GM23338 (cell line): ENCODE data around the gene FBXO28. TPM values are rescaled to one million over a fixed set of nuclear protein-coding genes. Genes with fewer than 3 reads are reported as not detected.

Experiments used
- ATAC-seq: fragments of 200-7000 bp; cut with Tn5 transposase; 3 replicates; pipeline ENCODE4 v1.9.1; 2020
- DNase-seq: peaks from one replicate; pipeline ENCODE4 v3.0.0-alpha.2; 2015; ENCODE audit warnings: low spot score
- H2AFZ ChIP-seq: fragments of 200-600 bp; sonication (generic); 2 replicates; pipeline ENCODE4 v1.8.0; 2016; ENCODE audit warnings: antibody characterized with exemption, mild to moderate bottlenecking, moderate library complexity
- H3F3A ChIP-seq: fragments of 200-600 bp; sonication (generic); replicated peaks from 2 replicates; pipeline ENCODE4 v1.8.0; 2017; ENCODE audit warnings: antibody characterized with exemption, mixed run types, low read depth
- H3K27ac ChIP-seq: fragments of 200-600 bp; sonication (generic); 2 replicates; pipeline ENCODE4 v1.6.1; 2016; ENCODE audit warnings: low read depth
- H3K27me3 ChIP-seq: fragments of 200-600 bp; sonication (generic); 2 replicates; pipeline ENCODE4 v1.8.0; 2016; ENCODE audit warnings: mild to moderate bottlenecking, mixed run types, moderate library complexity; ENCODE audit not compliant: insufficient read depth
- H3K36me3 ChIP-seq: fragments of 200-600 bp; sonication (generic); 2 replicates; pipeline ENCODE4 v1.8.0; 2016; ENCODE audit warnings: mild to moderate bottlenecking; ENCODE audit not compliant: insufficient read depth
- H3K4me1 ChIP-seq: fragments of 200-600 bp; sonication (generic); 2 replicates; pipeline ENCODE4 v1.8.0; 2016; ENCODE audit warnings: mild to moderate bottlenecking, moderate library complexity; ENCODE audit not compliant: insufficient read depth
- H3K4me2 ChIP-seq: fragments of 200-600 bp; sonication (generic); 2 replicates; pipeline ENCODE4 v1.7.1; 2017; ENCODE audit warnings: mixed run types
- H3K4me3 ChIP-seq: fragments of 200-600 bp; sonication (generic); 2 replicates; pipeline ENCODE4 v1.6.1; 2016; ENCODE audit warnings: mixed run types
- H3K79me2 ChIP-seq: fragments of 200-600 bp; sonication (generic); replicated peaks from 2 replicates; pipeline ENCODE4 v1.8.0; 2017; ENCODE audit warnings: mild to moderate bottlenecking; ENCODE audit not compliant: insufficient read depth
- H3K9me2 ChIP-seq: fragments of 200-600 bp; sonication (generic); 2 replicates; pipeline ENCODE4 v1.8.0; 2017; ENCODE audit not compliant: insufficient read depth
- H4K20me1 ChIP-seq: fragments of 200-600 bp; sonication (generic); replicated peaks from 2 replicates; pipeline ENCODE4 v1.8.0; 2017; ENCODE audit warnings: mild to moderate bottlenecking; ENCODE audit not compliant: insufficient read depth
- H3K27ac Mint-ChIP-seq: 2 replicates; pipeline ENCODE4 v1.8.0; 2020; ENCODE audit warnings: inconsistent platforms, mild to moderate bottlenecking, moderate library complexity, mixed read lengths
- H3K27me3 Mint-ChIP-seq: 3 replicates; pipeline ENCODE4 v1.8.0; 2022; ENCODE audit warnings: low read depth, mild to moderate bottlenecking, moderate library complexity, mixed read lengths, inconsistent platforms; ENCODE audit not compliant: insufficient read depth, poor library complexity
- H3K36me3 Mint-ChIP-seq: 3 replicates; pipeline ENCODE4 v1.8.0; 2021; ENCODE audit warnings: low read depth, mild to moderate bottlenecking, inconsistent platforms, moderate library complexity, mixed read lengths
- H3K4me1 Mint-ChIP-seq: 3 replicates; pipeline ENCODE4 v1.8.0; 2020; ENCODE audit warnings: mild to moderate bottlenecking, inconsistent platforms, mixed read lengths
- H3K4me3 Mint-ChIP-seq: 3 replicates; pipeline ENCODE4 v1.8.0; 2021; ENCODE audit warnings: moderate library complexity, mild to moderate bottlenecking, inconsistent platforms, mixed read lengths
- H3K9me3 Mint-ChIP-seq: 3 replicates; pipeline ENCODE4 v1.8.0; 2020; ENCODE audit warnings: moderate library complexity, mild to moderate bottlenecking, inconsistent platforms, mixed read lengths
- CREB1 ChIP-seq: fragments of 250-450 bp; sonication (Bioruptor Pico); IDR thresholded peaks from 2 replicates; pipeline ENCODE4 v1.5.0; 2020; ENCODE audit warnings: low read depth, mild to moderate bottlenecking, moderate library complexity
- EZH2 ChIP-seq: fragments of 200-600 bp; sonication (generic); IDR thresholded peaks from one replicate; pipeline ENCODE4 v1.8.0; 2017; ENCODE audit warnings: antibody characterized with exemption, mild to moderate bottlenecking, low read depth; ENCODE audit not compliant: unreplicated experiment
- EZH2phosphoT487 ChIP-seq: fragments of 200-600 bp; sonication (generic); IDR thresholded peaks from one replicate; pipeline ENCODE4 v1.8.1; 2018; ENCODE audit warnings: antibody characterized with exemption; ENCODE audit not compliant: unreplicated experiment
- POLR2AphosphoS5 ChIP-seq: IDR thresholded peaks from 2 replicates; pipeline ENCODE4 v1.6.1; 2016; ENCODE audit warnings: antibody characterized with exemption, low read depth
- ZNF114 ChIP-seq: fragments of 250-450 bp; sonication (Bioruptor Pico); IDR thresholded peaks from 2 replicates; pipeline ENCODE4 v1.5.0; 2020; ENCODE audit warnings: mild to moderate bottlenecking, moderate library complexity
- ZNF331 ChIP-seq: fragments of 250-450 bp; sonication (Bioruptor Pico); IDR thresholded peaks from 2 replicates; pipeline ENCODE4 v1.5.0; 2020; ENCODE audit warnings: low read depth, mild to moderate bottlenecking, moderate library complexity
- polyA plus RNA-seq: library from polyadenylated mRNA; unstranded; fragments of >200 nt; fragmentation: Nextera tagmentation; extraction: Ambion mirVana; gene quantifications from 2 replicates; pipeline ENCODE4 v1.2.1, GENCODE V29; 2016
- total RNA-seq: library from RNA; depleted of rRNA; stranded (reverse); fragments of >200 nt; shearing (Covaris generic); gene quantifications from 2 replicates; pipeline ENCODE4 v1.2.3, GENCODE V29; 2014
- TF ChIP-seq, protein P1 (sequence below): IDR thresholded peaks from 2 replicates; pipeline ENCODE4 v1.6.1; 2016; ENCODE audit warnings: antibody characterized with exemption
- TF ChIP-seq, protein P2 (sequence below): IDR thresholded peaks from one replicate; pipeline ENCODE4 v1.6.1; 2018; ENCODE audit warnings: antibody characterized with exemption; ENCODE audit not compliant: unreplicated experiment
- TF ChIP-seq, protein P3 (sequence below), 2 experiments: fragments of 200-600 bp in 1 of 2; sonication (generic) in 1 of 2; conservative IDR thresholded peaks; 2 replicates each; pipeline versions ENCODE4 v1.5.1 to v1.6.1; 2016 to 2017; ENCODE audit warnings: antibody characterized with exemption in 2 of 2, low read depth in 2 of 2, mild to moderate bottlenecking in 2 of 2, moderate library complexity in 1 of 2
- TF ChIP-seq, protein P4 (sequence below): fragments of 250-450 bp; sonication (Bioruptor Pico); IDR thresholded peaks from 2 replicates; pipeline ENCODE4 v1.5.0; 2020; ENCODE audit warnings: mild to moderate bottlenecking, moderate library complexity

Gene FBXO28
- total and polyA plus RNA-seq, 2 experiments from 2014 or later, result 16.9 to 45.2 TPM

DNA sequence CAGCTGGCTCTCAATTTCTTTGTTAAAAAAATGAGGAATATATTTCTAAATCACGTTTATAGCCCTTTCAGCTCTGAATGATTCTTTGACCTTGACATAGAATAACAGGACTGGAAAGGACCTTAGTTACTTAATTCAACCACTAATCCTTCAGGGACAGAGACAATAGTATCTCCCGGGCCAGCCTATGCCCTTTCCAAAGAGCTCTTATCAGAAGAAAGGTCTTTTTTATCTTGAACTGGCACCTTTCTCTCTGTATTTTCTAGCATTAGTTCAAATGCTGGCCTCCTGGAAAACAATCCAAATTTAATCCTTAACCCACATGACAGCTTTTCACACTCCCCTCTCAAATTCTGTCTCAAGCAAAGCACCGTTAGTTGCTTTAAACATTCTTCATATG, 44.8 kb upstream of the FBXO28 start (continued):
- TF ChIP-seq CREB1, result no peak
- TF ChIP-seq, protein P1, sequence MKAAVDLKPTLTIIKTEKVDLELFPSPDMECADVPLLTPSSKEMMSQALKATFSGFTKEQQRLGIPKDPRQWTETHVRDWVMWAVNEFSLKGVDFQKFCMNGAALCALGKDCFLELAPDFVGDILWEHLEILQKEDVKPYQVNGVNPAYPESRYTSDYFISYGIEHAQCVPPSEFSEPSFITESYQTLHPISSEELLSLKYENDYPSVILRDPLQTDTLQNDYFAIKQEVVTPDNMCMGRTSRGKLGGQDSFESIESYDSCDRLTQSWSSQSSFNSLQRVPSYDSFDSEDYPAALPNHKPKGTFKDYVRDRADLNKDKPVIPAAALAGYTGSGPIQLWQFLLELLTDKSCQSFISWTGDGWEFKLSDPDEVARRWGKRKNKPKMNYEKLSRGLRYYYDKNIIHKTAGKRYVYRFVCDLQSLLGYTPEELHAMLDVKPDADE, result no peak
- TF ChIP-seq EZH2phosphoT487, result no peak
- no peak for TF ChIP-seq ZNF331 (CRISPR knock-in tag)
- no peak for TF ChIP-seq ZNF114 (CRISPR knock-in tag)
- TF ChIP-seq EZH2, result no peak
- TF ChIP-seq, protein P2, sequence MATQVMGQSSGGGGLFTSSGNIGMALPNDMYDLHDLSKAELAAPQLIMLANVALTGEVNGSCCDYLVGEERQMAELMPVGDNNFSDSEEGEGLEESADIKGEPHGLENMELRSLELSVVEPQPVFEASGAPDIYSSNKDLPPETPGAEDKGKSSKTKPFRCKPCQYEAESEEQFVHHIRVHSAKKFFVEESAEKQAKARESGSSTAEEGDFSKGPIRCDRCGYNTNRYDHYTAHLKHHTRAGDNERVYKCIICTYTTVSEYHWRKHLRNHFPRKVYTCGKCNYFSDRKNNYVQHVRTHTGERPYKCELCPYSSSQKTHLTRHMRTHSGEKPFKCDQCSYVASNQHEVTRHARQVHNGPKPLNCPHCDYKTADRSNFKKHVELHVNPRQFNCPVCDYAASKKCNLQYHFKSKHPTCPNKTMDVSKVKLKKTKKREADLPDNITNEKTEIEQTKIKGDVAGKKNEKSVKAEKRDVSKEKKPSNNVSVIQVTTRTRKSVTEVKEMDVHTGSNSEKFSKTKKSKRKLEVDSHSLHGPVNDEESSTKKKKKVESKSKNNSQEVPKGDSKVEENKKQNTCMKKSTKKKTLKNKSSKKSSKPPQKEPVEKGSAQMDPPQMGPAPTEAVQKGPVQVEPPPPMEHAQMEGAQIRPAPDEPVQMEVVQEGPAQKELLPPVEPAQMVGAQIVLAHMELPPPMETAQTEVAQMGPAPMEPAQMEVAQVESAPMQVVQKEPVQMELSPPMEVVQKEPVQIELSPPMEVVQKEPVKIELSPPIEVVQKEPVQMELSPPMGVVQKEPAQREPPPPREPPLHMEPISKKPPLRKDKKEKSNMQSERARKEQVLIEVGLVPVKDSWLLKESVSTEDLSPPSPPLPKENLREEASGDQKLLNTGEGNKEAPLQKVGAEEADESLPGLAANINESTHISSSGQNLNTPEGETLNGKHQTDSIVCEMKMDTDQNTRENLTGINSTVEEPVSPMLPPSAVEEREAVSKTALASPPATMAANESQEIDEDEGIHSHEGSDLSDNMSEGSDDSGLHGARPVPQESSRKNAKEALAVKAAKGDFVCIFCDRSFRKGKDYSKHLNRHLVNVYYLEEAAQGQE, result no peak

DNA sequence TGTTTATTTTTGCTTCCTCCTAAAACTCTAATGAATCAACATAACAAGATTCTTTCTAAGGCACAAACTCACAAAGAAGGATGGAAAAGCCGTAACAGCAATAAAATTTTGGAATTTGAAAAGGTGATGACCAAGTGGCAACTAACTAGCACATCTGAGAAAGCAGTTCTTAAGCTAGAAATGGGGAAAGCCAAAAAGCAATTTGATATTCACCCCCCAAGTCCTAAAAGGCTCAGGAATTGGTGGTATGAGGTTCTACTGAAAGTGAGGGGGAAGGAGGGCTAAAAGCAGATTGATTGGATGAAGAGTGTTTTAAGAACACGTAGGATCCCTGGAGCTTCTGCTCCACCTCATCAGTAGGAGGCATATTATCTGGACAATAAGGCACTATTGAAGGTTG, 43.4 kb upstream of the FBXO28 start:
- no peak overlapping the region for H2AFZ ChIP-seq
- no peaks in the 10 kb centered on the region for H3F3A ChIP-seq
- no peaks in the 10 kb centered on the region for H3K36me3 ChIP-seq
- ATAC-seq, result no peak
- no peaks in the 10 kb centered on the region for H3K9me2 ChIP-seq
- H4K20me1 ChIP-seq, result no peaks in the 10 kb centered on the region
- no peaks in the 10 kb centered on the region for H3K27me3 ChIP-seq
- H3K27ac Mint-ChIP-seq, result no peak overlapping the region
- no peaks in the 10 kb centered on the region for H3K4me1 Mint-ChIP-seq
- no peak overlapping the region for H3K27ac ChIP-seq
- no peak overlapping the region for H3K4me3 ChIP-seq
- H3K9me3 Mint-ChIP-seq, result peaks cover 12% of the 10 kb centered on the region; the same call in 1 of the 3 replicates
- no peaks in the 10 kb centered on the region for H3K4me1 ChIP-seq
- H3K4me2 ChIP-seq, result no peak overlapping the region
- H3K36me3 Mint-ChIP-seq, result peaks cover 4% of the 10 kb centered on the region; the same call in 1 of the 3 replicates
- H3K79me2 ChIP-seq, result no peaks in the 10 kb centered on the region
- no peak overlapping the region for H3K4me3 Mint-ChIP-seq
- no peak for DNase-seq
- H3K27me3 Mint-ChIP-seq, result no peaks in the 10 kb centered on the region
- no peak for TF ChIP-seq ZNF114 (CRISPR knock-in tag)
- no peak for TF ChIP-seq EZH2phosphoT487
- TF ChIP-seq, protein P3, sequence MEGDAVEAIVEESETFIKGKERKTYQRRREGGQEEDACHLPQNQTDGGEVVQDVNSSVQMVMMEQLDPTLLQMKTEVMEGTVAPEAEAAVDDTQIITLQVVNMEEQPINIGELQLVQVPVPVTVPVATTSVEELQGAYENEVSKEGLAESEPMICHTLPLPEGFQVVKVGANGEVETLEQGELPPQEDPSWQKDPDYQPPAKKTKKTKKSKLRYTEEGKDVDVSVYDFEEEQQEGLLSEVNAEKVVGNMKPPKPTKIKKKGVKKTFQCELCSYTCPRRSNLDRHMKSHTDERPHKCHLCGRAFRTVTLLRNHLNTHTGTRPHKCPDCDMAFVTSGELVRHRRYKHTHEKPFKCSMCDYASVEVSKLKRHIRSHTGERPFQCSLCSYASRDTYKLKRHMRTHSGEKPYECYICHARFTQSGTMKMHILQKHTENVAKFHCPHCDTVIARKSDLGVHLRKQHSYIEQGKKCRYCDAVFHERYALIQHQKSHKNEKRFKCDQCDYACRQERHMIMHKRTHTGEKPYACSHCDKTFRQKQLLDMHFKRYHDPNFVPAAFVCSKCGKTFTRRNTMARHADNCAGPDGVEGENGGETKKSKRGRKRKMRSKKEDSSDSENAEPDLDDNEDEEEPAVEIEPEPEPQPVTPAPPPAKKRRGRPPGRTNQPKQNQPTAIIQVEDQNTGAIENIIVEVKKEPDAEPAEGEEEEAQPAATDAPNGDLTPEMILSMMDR (conservative IDR thresholded peaks at IDR 0.05; ENCODE audit: low read depth in 2 of 2), result no peak
- no peak for TF ChIP-seq EZH2
- TF ChIP-seq, protein P4, sequence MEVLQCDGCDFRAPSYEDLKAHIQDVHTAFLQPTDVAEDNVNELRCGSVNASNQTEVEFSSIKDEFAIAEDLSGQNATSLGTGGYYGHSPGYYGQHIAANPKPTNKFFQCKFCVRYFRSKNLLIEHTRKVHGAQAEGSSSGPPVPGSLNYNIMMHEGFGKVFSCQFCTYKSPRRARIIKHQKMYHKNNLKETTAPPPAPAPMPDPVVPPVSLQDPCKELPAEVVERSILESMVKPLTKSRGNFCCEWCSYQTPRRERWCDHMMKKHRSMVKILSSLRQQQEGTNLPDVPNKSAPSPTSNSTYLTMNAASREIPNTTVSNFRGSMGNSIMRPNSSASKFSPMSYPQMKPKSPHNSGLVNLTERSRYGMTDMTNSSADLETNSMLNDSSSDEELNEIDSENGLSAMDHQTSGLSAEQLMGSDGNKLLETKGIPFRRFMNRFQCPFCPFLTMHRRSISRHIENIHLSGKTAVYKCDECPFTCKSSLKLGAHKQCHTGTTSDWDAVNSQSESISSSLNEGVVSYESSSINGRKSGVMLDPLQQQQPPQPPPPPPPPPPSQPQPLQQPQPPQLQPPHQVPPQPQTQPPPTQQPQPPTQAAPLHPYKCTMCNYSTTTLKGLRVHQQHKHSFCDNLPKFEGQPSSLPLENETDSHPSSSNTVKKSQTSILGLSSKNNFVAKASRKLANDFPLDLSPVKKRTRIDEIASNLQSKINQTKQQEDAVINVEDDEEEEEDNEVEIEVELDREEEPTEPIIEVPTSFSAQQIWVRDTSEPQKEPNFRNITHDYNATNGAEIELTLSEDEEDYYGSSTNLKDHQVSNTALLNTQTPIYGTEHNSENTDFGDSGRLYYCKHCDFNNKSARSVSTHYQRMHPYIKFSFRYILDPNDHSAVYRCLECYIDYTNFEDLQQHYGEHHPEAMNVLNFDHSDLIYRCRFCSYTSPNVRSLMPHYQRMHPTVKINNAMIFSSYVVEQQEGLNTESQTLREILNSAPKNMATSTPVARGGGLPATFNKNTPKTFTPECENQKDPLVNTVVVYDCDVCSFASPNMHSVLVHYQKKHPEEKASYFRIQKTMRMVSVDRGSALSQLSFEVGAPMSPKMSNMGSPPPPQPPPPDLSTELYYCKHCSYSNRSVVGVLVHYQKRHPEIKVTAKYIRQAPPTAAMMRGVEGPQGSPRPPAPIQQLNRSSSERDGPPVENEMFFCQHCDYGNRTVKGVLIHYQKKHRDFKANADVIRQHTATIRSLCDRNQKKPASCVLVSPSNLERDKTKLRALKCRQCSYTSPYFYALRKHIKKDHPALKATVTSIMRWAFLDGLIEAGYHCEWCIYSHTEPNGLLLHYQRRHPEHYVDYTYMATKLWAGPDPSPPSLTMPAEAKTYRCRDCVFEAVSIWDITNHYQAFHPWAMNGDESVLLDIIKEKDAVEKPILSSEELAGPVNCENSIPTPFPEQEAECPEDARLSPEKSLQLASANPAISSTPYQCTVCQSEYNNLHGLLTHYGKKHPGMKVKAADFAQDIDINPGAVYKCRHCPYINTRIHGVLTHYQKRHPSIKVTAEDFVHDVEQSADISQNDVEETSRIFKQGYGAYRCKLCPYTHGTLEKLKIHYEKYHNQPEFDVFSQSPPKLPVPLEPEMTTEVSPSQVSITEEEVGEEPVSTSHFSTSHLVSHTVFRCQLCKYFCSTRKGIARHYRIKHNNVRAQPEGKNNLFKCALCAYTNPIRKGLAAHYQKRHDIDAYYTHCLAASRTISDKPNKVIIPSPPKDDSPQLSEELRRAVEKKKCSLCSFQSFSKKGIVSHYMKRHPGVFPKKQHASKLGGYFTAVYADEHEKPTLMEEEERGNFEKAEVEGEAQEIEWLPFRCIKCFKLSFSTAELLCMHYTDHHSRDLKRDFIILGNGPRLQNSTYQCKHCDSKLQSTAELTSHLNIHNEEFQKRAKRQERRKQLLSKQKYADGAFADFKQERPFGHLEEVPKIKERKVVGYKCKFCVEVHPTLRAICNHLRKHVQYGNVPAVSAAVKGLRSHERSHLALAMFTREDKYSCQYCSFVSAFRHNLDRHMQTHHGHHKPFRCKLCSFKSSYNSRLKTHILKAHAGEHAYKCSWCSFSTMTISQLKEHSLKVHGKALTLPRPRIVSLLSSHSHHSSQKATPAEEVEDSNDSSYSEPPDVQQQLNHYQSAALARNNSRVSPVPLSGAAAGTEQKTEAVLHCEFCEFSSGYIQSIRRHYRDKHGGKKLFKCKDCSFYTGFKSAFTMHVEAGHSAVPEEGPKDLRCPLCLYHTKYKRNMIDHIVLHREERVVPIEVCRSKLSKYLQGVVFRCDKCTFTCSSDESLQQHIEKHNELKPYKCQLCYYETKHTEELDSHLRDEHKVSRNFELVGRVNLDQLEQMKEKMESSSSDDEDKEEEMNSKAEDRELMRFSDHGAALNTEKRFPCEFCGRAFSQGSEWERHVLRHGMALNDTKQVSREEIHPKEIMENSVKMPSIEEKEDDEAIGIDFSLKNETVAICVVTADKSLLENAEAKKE (CRISPR knock-in tag), result no peak
- no peak for TF ChIP-seq POLR2AphosphoS5
